Ishikawa (cell line): ENCODE data around the gene SETMAR.

Experiments used
- CEBPB ChIP-seq: IDR thresholded peaks from 2 replicates; pipeline ENCODE4 v1.6.1; 2012
- CREB1 ChIP-seq: IDR thresholded peaks from 2 replicates; pipeline ENCODE4 v1.6.1; 2012; ENCODE audit warnings: low read depth
- EGR1 ChIP-seq: IDR thresholded peaks from 2 replicates; pipeline ENCODE4 v1.6.1; 2012
- EP300 ChIP-seq: IDR thresholded peaks from 2 replicates; pipeline ENCODE4 v1.6.1; 2012; ENCODE audit warnings: borderline replicate concordance
- FOXM1 ChIP-seq: IDR thresholded peaks from 2 replicates; pipeline ENCODE4 v1.6.1; 2012; ENCODE audit warnings: low read depth, borderline replicate concordance
- MAX ChIP-seq: IDR thresholded peaks from 2 replicates; pipeline ENCODE4 v1.6.1; 2012
- NFIC ChIP-seq: IDR thresholded peaks from 2 replicates; pipeline ENCODE4 v1.6.1; 2012
- RAD21 ChIP-seq: IDR thresholded peaks from 2 replicates; pipeline ENCODE4 v1.6.1; 2012; ENCODE audit warnings: low read depth
- REST ChIP-seq: IDR thresholded peaks from 2 replicates; pipeline ENCODE4 v1.6.1; 2012; ENCODE audit warnings: low read depth, mild to moderate bottlenecking
- TAF1 ChIP-seq: IDR thresholded peaks from 2 replicates; pipeline ENCODE4 v1.6.1; 2012; ENCODE audit warnings: low read depth, mild to moderate bottlenecking
- TCF12 ChIP-seq: IDR thresholded peaks from 2 replicates; pipeline ENCODE4 v1.6.1; 2012; ENCODE audit warnings: low read depth
- TEAD4 ChIP-seq: IDR thresholded peaks from 2 replicates; pipeline ENCODE4 v1.6.1; 2012
- USF1 ChIP-seq: IDR thresholded peaks from 2 replicates; pipeline ENCODE4 v1.6.1; 2012
- YY1 ChIP-seq: IDR thresholded peaks from 2 replicates; pipeline ENCODE4 v1.6.1; 2012; ENCODE audit warnings: low read depth

GRCh38 chr3:4314688-4315087 lies 11.5 kb downstream of the SETMAR start:
- TF ChIP-seq YY1, result no peak
- TF ChIP-seq NFIC, result no peak
- TF ChIP-seq FOXM1, result no peak
- TF ChIP-seq EP300, result no peak
- no peak for TF ChIP-seq MAX
- TF ChIP-seq CEBPB, result no peak
- TF ChIP-seq TCF12, result no peak
- TF ChIP-seq REST, result no peak
- TF ChIP-seq TAF1, result no peak
- no peak for TF ChIP-seq USF1
- TF ChIP-seq RAD21, result no peak
- TF ChIP-seq EGR1, result no peak
- TF ChIP-seq TEAD4, result no peak
- TF ChIP-seq CREB1, result no peak
